ENCODE measurements around the gene LYPD4.

The LYPD4 gene

GRCh38 chr19:41844601-41845000 is at the start of gene LYPD4:
Gene LYPD4, minus strand, starts transcription at chr19:41844683. Its CDS starts 5,398 bp downstream, at chr19:41839285.
- Histone ChIP-seq H3K9ac (no peak within 1 kb of the TSS), H3K4me1 (no peaks in the 10 kb centered on the region), H3K27ac (no peak within 1 kb of the TSS), H4K20me1 (no peaks in the 10 kb centered on the region), H3K36me3 (no peaks in the 10 kb centered on the region), H3K4me2 (no peak within 1 kb of the TSS), H3K27me3 (no peaks in the 10 kb centered on the region), H3K9me3 (peaks cover 10% of the 10 kb centered on the region; the same call in 1 of the 2 replicates), H3K4me3 (no peak within 1 kb of the TSS)
- TF ChIP-seq Cebpa-rat (IDR thresholded peaks at IDR 0.05) = no peak

DNA sequence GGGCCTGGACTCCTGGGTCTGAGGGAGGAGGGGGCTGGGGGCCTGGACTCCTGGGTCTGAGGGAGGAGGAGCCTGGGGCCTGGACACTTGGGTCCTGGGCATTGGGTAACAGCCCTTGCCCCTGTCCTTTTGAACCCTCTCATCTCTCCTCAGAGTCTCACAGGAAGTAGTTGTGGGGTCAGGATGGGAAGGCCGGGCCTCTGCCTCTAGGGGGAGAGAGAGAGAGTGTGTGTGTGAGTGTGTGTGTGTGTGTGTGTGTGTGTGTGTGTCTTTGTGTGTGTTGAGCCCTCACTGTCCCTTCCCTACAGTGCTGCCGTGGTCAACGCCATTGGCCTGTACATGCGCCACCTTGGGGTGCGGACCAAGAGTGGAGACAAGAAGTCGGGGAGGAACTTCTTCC is 49.4 kb upstream of the LYPD4 start:
- Histone ChIP-seq H3K27ac (peak overlapping the region; percentile 30; the same call in 1 of the 2 replicates), H3K4me2 (0 out of 2 replicates have a peak overlapping the region, but pooled peaks have one; percentile 9), H3K36me3 (peaks cover 82% of the 10 kb centered on the region), H3K4me3 (no peak overlapping the region), H3K27me3 (no peaks in the 10 kb centered on the region), H3K9me3 (no peaks in the 10 kb centered on the region), H4K20me1 (peaks cover 57% of the 10 kb centered on the region), H3K4me1 (peaks cover 41% of the 10 kb centered on the region), H3K9ac (no peak overlapping the region)
- no peak for TF ChIP-seq Cebpa-rat (IDR thresholded peaks at IDR 0.05)

DNA sequence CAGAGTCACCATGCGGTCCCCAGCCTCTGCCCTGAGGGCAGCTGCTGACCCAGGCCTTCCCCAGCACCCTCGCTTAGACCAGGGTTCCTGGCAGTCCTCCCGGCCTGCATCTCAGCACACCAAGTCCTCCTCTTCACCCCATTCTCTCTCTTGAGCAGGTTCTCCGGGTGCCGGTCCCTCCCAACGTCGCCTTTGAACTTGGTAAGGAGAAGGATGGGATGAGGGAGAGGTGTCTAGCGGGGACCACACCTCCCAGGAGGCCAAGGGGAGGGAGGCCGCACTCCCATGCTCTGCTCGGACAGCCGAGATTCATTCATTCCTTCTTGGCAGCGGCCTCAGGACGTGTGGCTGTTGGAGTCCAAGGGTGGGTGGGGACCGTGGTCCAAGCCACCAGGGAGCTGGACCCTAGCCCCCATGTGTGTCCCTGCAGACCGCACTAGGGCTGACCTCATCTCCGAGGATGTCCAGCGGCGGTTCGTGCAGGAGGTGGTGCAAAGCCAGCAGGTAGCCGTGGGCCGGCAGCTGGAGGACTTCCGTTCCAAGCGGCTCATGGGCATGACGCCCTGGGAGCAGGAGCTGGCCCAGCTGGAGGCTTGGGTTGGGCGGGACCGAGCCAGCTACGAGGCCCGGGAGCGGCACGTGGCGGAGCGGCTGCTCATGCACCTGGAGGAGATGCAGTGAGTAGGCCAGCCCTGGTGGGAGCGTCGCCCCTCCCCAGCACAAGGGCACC is 47.9 kb upstream of the LYPD4 start:
- no peak for TF ChIP-seq Cebpa-rat (IDR thresholded peaks at IDR 0.05)
- peaks cover 78% of the 10 kb centered on the region for H3K36me3 ChIP-seq
- H3K4me3 ChIP-seq = no peak overlapping the region
- H3K9me3 ChIP-seq = no peaks in the 10 kb centered on the region
- peak overlapping the region; percentile 39; the same call in 1 of the 2 replicates for H3K27ac ChIP-seq
- peaks cover 63% of the 10 kb centered on the region for H4K20me1 ChIP-seq
- peaks cover 53% of the 10 kb centered on the region for H3K4me1 ChIP-seq
- no peak overlapping the region for H3K9ac ChIP-seq
- no peak overlapping the region; the same call in 1 of the 2 replicates for H3K4me2 ChIP-seq
- H3K27me3 ChIP-seq = no peaks in the 10 kb centered on the region

- H3K9ac ChIP-seq = no peak overlapping the region
- peaks cover 72% of the 10 kb centered on the region for H3K36me3 ChIP-seq
- no peak for TF ChIP-seq Cebpa-rat (IDR thresholded peaks at IDR 0.05)
- no peak overlapping the region for H3K4me2 ChIP-seq
- H4K20me1 ChIP-seq = peaks cover 77% of the 10 kb centered on the region
- no peak overlapping the region for H3K4me3 ChIP-seq
- H3K4me1 ChIP-seq = peaks cover 67% of the 10 kb centered on the region
- no peaks in the 10 kb centered on the region for H3K27me3 ChIP-seq
- H3K27ac ChIP-seq = no peak overlapping the region
- no peaks in the 10 kb centered on the region for H3K9me3 ChIP-seq
Observed at GRCh38 chr19:41890936-41891335, 46.5 kb upstream of the LYPD4 start.

- peaks cover 80% of the 10 kb centered on the region for H4K20me1 ChIP-seq
- H3K27ac ChIP-seq = no peak overlapping the region
- no peaks in the 10 kb centered on the region for H3K9me3 ChIP-seq
- H3K9ac ChIP-seq = 0 out of 2 replicates have a peak overlapping the region, but pooled peaks have one; percentile 1
- H3K4me1 ChIP-seq = peaks cover 78% of the 10 kb centered on the region
- no peak overlapping the region for H3K4me3 ChIP-seq
- no peaks in the 10 kb centered on the region for H3K27me3 ChIP-seq
- TF ChIP-seq Cebpa-rat (IDR thresholded peaks at IDR 0.05) = no peak
- peaks cover 69% of the 10 kb centered on the region for H3K36me3 ChIP-seq
- H3K4me2 ChIP-seq = no peak overlapping the region
Observed at GRCh38 chr19:41889896-41890295, 45.4 kb upstream of the LYPD4 start.

DNA sequence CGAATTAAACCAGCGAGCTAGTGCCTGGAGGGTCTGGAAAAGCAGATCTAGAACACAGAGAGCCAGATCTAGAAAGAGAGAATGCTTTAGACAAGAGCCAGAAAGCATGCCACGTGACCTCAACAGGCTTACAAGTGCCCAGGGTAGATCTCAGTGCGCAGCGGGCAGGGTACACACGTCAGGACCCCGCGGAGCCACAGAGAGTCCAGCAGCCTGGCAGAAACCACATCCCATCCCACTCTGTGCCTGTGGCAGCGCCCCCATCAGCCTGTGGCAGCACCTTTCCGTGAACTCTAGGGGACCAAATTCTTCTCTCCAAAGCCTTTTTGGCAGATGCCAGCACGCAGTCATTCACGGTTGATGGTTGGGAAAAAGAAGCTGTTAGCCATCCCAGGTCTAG is 44.4 kb upstream of the LYPD4 start:
- Histone ChIP-seq H3K4me2 (no peak overlapping the region), H3K9me3 (no peaks in the 10 kb centered on the region), H3K9ac (0 out of 2 replicates have a peak overlapping the region, but pooled peaks have one; percentile 1), H3K36me3 (peaks cover 60% of the 10 kb centered on the region), H3K4me3 (no peak overlapping the region), H3K4me1 (peaks cover 79% of the 10 kb centered on the region), H3K27me3 (no peaks in the 10 kb centered on the region), H4K20me1 (peaks cover 86% of the 10 kb centered on the region), H3K27ac (no peak overlapping the region)
- TF ChIP-seq Cebpa-rat (IDR thresholded peaks at IDR 0.05) = no peak

DNA sequence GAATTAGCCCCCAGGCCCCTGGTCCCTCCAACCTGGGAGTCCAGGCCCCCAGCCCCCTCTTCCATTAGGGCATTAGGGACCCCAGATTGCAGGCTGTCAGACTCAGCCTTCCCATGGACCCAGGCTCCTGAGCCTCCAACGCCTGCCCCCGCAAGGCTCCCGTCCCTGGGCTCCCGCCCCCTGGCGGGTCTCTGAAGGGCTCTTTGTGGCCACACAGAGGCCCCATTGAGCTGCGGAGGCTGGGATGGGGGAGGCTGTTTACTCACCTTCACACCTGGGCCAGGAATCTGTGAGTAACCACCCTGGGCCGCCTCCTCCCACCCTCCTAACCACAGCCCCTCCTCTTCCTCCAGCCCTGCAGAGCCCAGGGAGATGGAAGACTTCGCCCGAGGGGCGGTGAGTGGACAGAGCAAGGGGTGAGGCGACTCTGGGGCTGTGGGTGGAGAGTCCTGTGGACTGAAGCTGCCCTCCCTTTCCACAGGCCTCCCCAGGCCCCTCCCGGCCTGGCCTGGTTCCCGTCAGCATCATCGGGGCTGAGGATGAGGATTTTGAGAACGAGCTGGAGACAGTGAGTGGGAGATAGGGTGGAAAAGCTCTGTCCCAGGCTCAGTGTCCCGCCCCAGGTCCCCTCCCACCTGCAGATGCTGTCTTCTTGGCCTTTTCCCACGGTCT is 43.4 kb upstream of the LYPD4 start:
- peak overlapping the region; percentile 66 for H3K9ac ChIP-seq
- peaks cover 57% of the 10 kb centered on the region for H3K36me3 ChIP-seq
- H4K20me1 ChIP-seq = peaks cover 86% of the 10 kb centered on the region
- H3K27ac ChIP-seq = peak overlapping the region; percentile 79
- H3K4me1 ChIP-seq = peaks cover 74% of the 10 kb centered on the region
- H3K9me3 ChIP-seq = no peaks in the 10 kb centered on the region
- H3K4me3 ChIP-seq = peak overlapping the region; percentile 53
- no peaks in the 10 kb centered on the region for H3K27me3 ChIP-seq
- no peak for TF ChIP-seq Cebpa-rat (IDR thresholded peaks at IDR 0.05)
- peak overlapping the region; percentile 99 for H3K4me2 ChIP-seq

DNA sequence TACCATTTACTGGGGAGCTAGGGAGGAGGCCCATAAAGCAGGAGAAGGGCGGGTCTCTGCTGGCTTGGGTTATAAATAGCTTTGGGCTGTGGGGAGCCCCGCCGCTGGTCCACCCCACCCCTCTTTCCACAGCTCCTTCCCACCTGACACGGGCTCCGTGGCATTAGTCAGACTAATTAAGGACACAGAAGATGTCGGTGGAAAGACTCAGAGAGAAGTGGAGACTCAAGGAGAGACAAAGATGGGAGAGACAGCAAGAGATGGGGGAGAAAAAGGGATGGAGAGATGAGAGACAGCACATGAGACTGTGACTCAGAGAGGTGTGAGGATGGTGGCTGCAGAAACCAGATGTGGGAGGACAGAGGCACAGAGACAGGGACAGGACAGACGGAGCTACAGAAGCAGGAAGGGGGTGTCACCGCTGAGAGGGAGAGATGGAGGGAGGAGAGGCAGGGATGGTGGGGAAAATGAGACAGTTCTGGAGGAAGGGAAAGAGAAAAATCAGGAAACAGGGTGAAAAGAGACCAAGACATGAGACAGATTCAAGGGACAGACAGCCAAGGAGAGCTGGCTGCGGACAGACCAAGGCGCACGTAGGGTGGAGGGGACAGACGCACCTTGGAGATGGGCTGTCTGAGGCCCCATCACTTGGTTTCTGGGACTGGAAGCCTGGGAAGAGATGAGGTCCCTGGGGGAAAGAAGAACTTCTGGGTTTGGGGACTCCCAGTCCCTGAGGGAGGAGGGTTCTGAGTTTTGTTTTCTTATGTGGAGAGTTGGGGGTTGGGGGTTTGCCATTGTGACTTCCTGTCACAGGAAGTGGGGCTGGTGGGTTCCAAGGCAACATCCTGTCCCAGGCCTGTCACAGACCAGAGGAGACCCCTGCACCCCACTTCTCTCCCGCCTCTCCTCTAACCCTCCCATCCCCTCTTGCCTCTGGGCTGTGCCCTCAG is 42.6 kb upstream of the LYPD4 start:
- Histone ChIP-seq H3K27me3 (no peaks in the 10 kb centered on the region), H3K4me2 (peak overlapping the region; percentile 99), H3K9ac (peak overlapping the region; percentile 66), H3K4me3 (peak overlapping the region; percentile 53), H4K20me1 (peaks cover 78% of the 10 kb centered on the region), H3K9me3 (no peaks in the 10 kb centered on the region), H3K27ac (peak overlapping the region; percentile 79), H3K4me1 (peaks cover 73% of the 10 kb centered on the region), H3K36me3 (peaks cover 49% of the 10 kb centered on the region)
- TF ChIP-seq Cebpa-rat (IDR thresholded peaks at IDR 0.05) = no peak

Data from BLaER1 (cell line).